Caco-2 (cell line): ENCODE results near the gene STAMBP. TPM values are rescaled to one million over a fixed set of nuclear protein-coding genes. Genes with fewer than 3 reads are reported as not detected.

Experiments
- BruUV-seq: library from RNA; stranded (reverse); fragments of 400-500 nt; replicated peaks from 2 replicates; lab custom pipeline; 2021; lab: Mats Ljungman, UMichigan
- CTCF ChIA-PET: fragments of 300-600 bp; sonication (Branson Sonifier 250); formaldehyde crosslinking; loops from one replicate; lab custom pipeline; 2022; ENCODE audit warnings: antibody characterized with exemption; lab: Charles Lee
- POLR2A ChIA-PET: fragments of 300-600 bp; sonication (Branson Sonifier 250); formaldehyde crosslinking; loops from one replicate; lab custom pipeline; 2022; ENCODE audit warnings: antibody characterized with exemption; lab: Charles Lee
- DNase-seq, 2 experiments: peaks; one replicate each; pipeline versions ENCODE4 v3.0.0 to v3.0.0-alpha.2; 2020 to 2022
- H3K27me3 ChIP-seq: replicated peaks from 2 replicates; pipeline ENCODE4 v1.6.0; 2011; ENCODE audit warnings: low read length; ENCODE audit not compliant: control insufficient read depth, insufficient read depth
- H3K36me3 ChIP-seq: 2 replicates; pipeline ENCODE4 v1.5.1; 2011; ENCODE audit warnings: low read length; ENCODE audit not compliant: control insufficient read depth, insufficient read depth
- H3K4me1 ChIP-seq: fragments of 250-450 bp; sonication (Bioruptor Pico); 2 replicates; pipeline ENCODE4 v1.5.1; 2020; ENCODE audit warnings: mild to moderate bottlenecking
- H3K4me3 ChIP-seq: 2 replicates; pipeline ENCODE4 v1.5.1; 2011; ENCODE audit warnings: low read depth, mild to moderate bottlenecking, control low read depth, low read length
- H3K9me3 ChIP-seq: fragments of 250-450 bp; sonication (Bioruptor Pico); 2 replicates; pipeline ENCODE4 v1.5.1; 2020; ENCODE audit warnings: mild to moderate bottlenecking, moderate library complexity
- H3K27ac Mint-ChIP-seq: one replicate; pipeline ENCODE4 v1.8.0; 2022; ENCODE audit warnings: mixed read lengths; ENCODE audit not compliant: unreplicated experiment
- H3K27me3 Mint-ChIP-seq: one replicate; pipeline ENCODE4 v1.8.0; 2022; ENCODE audit warnings: mixed read lengths; ENCODE audit not compliant: insufficient read depth, unreplicated experiment
- H3K36me3 Mint-ChIP-seq: one replicate; pipeline ENCODE4 v1.8.0; 2022; ENCODE audit warnings: mild to moderate bottlenecking, mixed read lengths; ENCODE audit not compliant: insufficient read depth, unreplicated experiment
- H3K4me1 Mint-ChIP-seq: one replicate; pipeline ENCODE4 v1.8.0; 2022; ENCODE audit warnings: low read depth, mixed read lengths; ENCODE audit not compliant: unreplicated experiment
- H3K4me3 Mint-ChIP-seq: one replicate; pipeline ENCODE4 v1.8.0; 2022; ENCODE audit warnings: mild to moderate bottlenecking, moderate library complexity, mixed read lengths; ENCODE audit not compliant: unreplicated experiment
- H3K9me3 Mint-ChIP-seq: one replicate; pipeline ENCODE4 v1.8.0; 2022; ENCODE audit warnings: mixed read lengths; ENCODE audit not compliant: unreplicated experiment
- CTCF ChIP-seq, 2 experiments: fragments of 200-600 bp in 1 of 2; IDR thresholded peaks; 1 replicate in 1 of 2; 2 replicates in 1 of 2; pipeline versions ENCODE4 v1.5.1 to v1.8.0; 2011 to 2022; ENCODE audit warnings: antibody characterized with exemption in 1 of 2, control low read depth in 1 of 2, inconsistent platforms in 1 of 2, low read depth in 1 of 2, low read length in 1 of 2, mild to moderate bottlenecking in 1 of 2, moderate library complexity in 1 of 2; ENCODE audit not compliant: insufficient read depth in 1 of 2, severe bottlenecking in 1 of 2, unreplicated experiment in 1 of 2
- intact Hi-C: fragments of 100-400 bp; cut with micrococcal nuclease; formaldehyde crosslinking; loops from one replicate; pipeline ENCODE4 v1.10.0; 2022; ENCODE audit not compliant: unreplicated experiment
- total RNA-seq: library from RNA; stranded (reverse); gene quantifications from 2 replicates; pipeline ENCODE4 v1.2.3, GENCODE V29; 2022

Gene STAMBP
- total RNA-seq, 1 experiment from 2014 or later: 49.8 TPM

- no peak for DNase-seq
- CTCF ChIA-PET: no interaction called here
- Mint-ChIP-seq H3K27me3 (no peaks in the 10 kb centered on the region), H3K36me3 (peaks cover 42% of the 10 kb centered on the region), H3K4me1 (no peaks in the 10 kb centered on the region), H3K4me3 (no peak overlapping the region), H3K27ac (no peak overlapping the region), H3K9me3 (no peaks in the 10 kb centered on the region)
- no peak overlapping the region for H3K4me3 ChIP-seq
- TF ChIP-seq CTCF (IDR thresholded peaks at IDR 0.05; ENCODE audit: insufficient read depth in 1 of 2, low read depth in 1 of 2, low read length in 1 of 2, severe bottlenecking in 1 of 2, unreplicated experiment in 1 of 2): no peak
- POLR2A ChIA-PET: no interaction called here
- peaks cover 2% of the 10 kb centered on the region; the same call in 1 of the 2 replicates for H3K36me3 ChIP-seq
- H3K4me1 ChIP-seq: no peaks in the 10 kb centered on the region
- H3K27me3 ChIP-seq: no peaks in the 10 kb centered on the region
- BruUV-seq: no TSS peak
- no peaks in the 10 kb centered on the region for H3K9me3 ChIP-seq
- intact Hi-C loops: no loop called here
Measured at GRCh38 chr2:73850009-73850408, 21.2 kb downstream of the STAMBP start.

- Mint-ChIP-seq H3K36me3 (peaks cover 36% of the 10 kb centered on the region), H3K27ac (no peak overlapping the region), H3K4me3 (no peak overlapping the region), H3K9me3 (no peaks in the 10 kb centered on the region), H3K27me3 (no peaks in the 10 kb centered on the region), H3K4me1 (no peaks in the 10 kb centered on the region)
- DNase-seq: peak in 1 of 2 experiments; percentile 18
- H3K4me3 ChIP-seq: no peak overlapping the region
- no peaks in the 10 kb centered on the region for H3K9me3 ChIP-seq
- BruUV-seq: no TSS peak
- ChIA-PET POLR2A (no interaction called here), CTCF (interaction anchor here (0.7 kb wide), 2 partner anchors 59 to 324 kb away, joined by 3 to 5 read pairs; no protein-coding TSS in a partner anchor)
- no peaks in the 10 kb centered on the region for H3K27me3 ChIP-seq
- TF ChIP-seq CTCF (IDR thresholded peaks at IDR 0.05; ENCODE audit: insufficient read depth in 1 of 2, low read depth in 1 of 2, low read length in 1 of 2, severe bottlenecking in 1 of 2, unreplicated experiment in 1 of 2): no peak
- intact Hi-C loops: no loop called here
- H3K36me3 ChIP-seq: peaks cover 4% of the 10 kb centered on the region; the same call in 1 of the 2 replicates
- no peaks in the 10 kb centered on the region for H3K4me1 ChIP-seq
Measured at GRCh38 chr2:73851274-73851673, 22.5 kb downstream of the STAMBP start.

- no peak for DNase-seq
- POLR2A ChIA-PET: no interaction called here
- Mint-ChIP-seq H3K4me1 (no peaks in the 10 kb centered on the region), H3K27me3 (no peaks in the 10 kb centered on the region), H3K9me3 (no peaks in the 10 kb centered on the region), H3K27ac (no peak overlapping the region), H3K36me3 (peaks cover 34% of the 10 kb centered on the region), H3K4me3 (no peak overlapping the region)
- intact Hi-C loops: no loop called here
- CTCF ChIA-PET: no interaction called here
- no peaks in the 10 kb centered on the region for H3K27me3 ChIP-seq
- no peak overlapping the region for H3K4me3 ChIP-seq
- no peaks in the 10 kb centered on the region for H3K9me3 ChIP-seq
- TF ChIP-seq CTCF (IDR thresholded peaks at IDR 0.05; ENCODE audit: insufficient read depth in 1 of 2, low read depth in 1 of 2, low read length in 1 of 2, severe bottlenecking in 1 of 2, unreplicated experiment in 1 of 2): no peak
- peaks cover 4% of the 10 kb centered on the region; the same call in 1 of the 2 replicates for H3K36me3 ChIP-seq
- BruUV-seq: no TSS peak
- no peaks in the 10 kb centered on the region for H3K4me1 ChIP-seq
Measured at GRCh38 chr2:73852020-73852419, 23.3 kb downstream of the STAMBP start.
